Retinal pigment epithelial cell (primary cell): ENCODE results near the gene NEDD8.
"Not testable (repeated sequence)": the region's sequence is repeated elsewhere in the genome, so short reads cannot be mapped to it uniquely, and the experiment has no call there.

ENCODE experiments used
- DNase-seq: peaks from one replicate; pipeline ENCODE4 v3.0.0-alpha.2; 2010; ENCODE audit warnings: low read depth
- H3K4me3 ChIP-seq: 2 replicates; pipeline ENCODE4 v1.5.1; 2011; ENCODE audit warnings: mild to moderate bottlenecking, low read length, control low read depth, moderate library complexity
- CTCF ChIP-seq: conservative IDR thresholded peaks from 2 replicates; pipeline ENCODE4 v1.5.1; 2011; ENCODE audit warnings: low read depth, low read length, control low read depth, inconsistent platforms

Gene NEDD8

GRCh38 chr14:24211311-24211710 lies 20.9 kb downstream of the NEDD8 start:
- no peak for TF ChIP-seq CTCF
- no peak for DNase-seq

GRCh38 chr14:24207625-24208024 lies 24.5 kb downstream of the NEDD8 start:
- H3K4me3 ChIP-seq = no peak overlapping the region
- DNase-seq = no peak
- TF ChIP-seq CTCF = no peak

More at GRCh38 chr14:24211311-24211710, 20.9 kb downstream of the NEDD8 start:
- no peak overlapping the region for H3K4me3 ChIP-seq

- no peak for DNase-seq
- H3K4me3 ChIP-seq = no peak overlapping the region
- no peak for TF ChIP-seq CTCF
Observed at GRCh38 chr14:24207104-24207551, 25.0 kb downstream of the NEDD8 start.

GRCh38 chr14:24206260-24207103 lies 25.7 kb downstream of the NEDD8 start:
- no peak for TF ChIP-seq CTCF
- no peak for DNase-seq
- H3K4me3 ChIP-seq = no peak overlapping the region

GRCh38 chr14:24204163-24205146 lies 27.7 kb downstream of the NEDD8 start:
- no peak for DNase-seq
- TF ChIP-seq CTCF = no peak
- no peak overlapping the region for H3K4me3 ChIP-seq

GRCh38 chr14:24203249-24203886 lies 28.8 kb downstream of the NEDD8 start:
- DNase-seq, H3K4me3 ChIP-seq: not testable (repeated sequence)

- DNase-seq, H3K4me3 ChIP-seq: not testable (repeated sequence)
Observed at GRCh38 chr14:24202538-24202937, 29.6 kb downstream of the NEDD8 start.
